Osteocyte (in vitro differentiated cells): ENCODE results near the gene TRIP13. TPM values are rescaled to one million over a fixed set of nuclear protein-coding genes. Genes with fewer than 3 reads are reported as not detected.

Source experiments
- DNase-seq: peaks from one replicate; pipeline ENCODE4 v3.0.0; 2021; ENCODE audit warnings: mixed read lengths; ENCODE audit not compliant: unreplicated experiment; ENCODE audit errors: extremely low spot score
- H3K27ac Mint-ChIP-seq: one replicate; pipeline ENCODE4 v1.8.0; 2021; ENCODE audit warnings: mild to moderate bottlenecking, mixed read lengths; ENCODE audit not compliant: unreplicated experiment
- H3K27me3 Mint-ChIP-seq: one replicate; pipeline ENCODE4 v1.8.0; 2021; ENCODE audit warnings: mixed read lengths; ENCODE audit not compliant: unreplicated experiment
- H3K36me3 Mint-ChIP-seq: one replicate; pipeline ENCODE4 v1.8.0; 2021; ENCODE audit warnings: mixed read lengths; ENCODE audit not compliant: unreplicated experiment
- H3K4me1 Mint-ChIP-seq: one replicate; pipeline ENCODE4 v1.8.0; 2021; ENCODE audit warnings: mixed read lengths; ENCODE audit not compliant: unreplicated experiment
- H3K4me3 Mint-ChIP-seq: one replicate; pipeline ENCODE4 v1.8.0; 2021; ENCODE audit warnings: mild to moderate bottlenecking, moderate library complexity, mixed read lengths; ENCODE audit not compliant: unreplicated experiment
- H3K9me3 Mint-ChIP-seq: one replicate; pipeline ENCODE4 v1.8.0; 2021; ENCODE audit warnings: mixed read lengths; ENCODE audit not compliant: unreplicated experiment
- total RNA-seq: library from RNA; stranded (reverse); gene quantifications from 2 replicates; pipeline ENCODE4 v1.2.1, GENCODE V29; 2021
- TF ChIP-seq, protein P1 (sequence below): fragments of 200-600 bp; sonication (generic); IDR thresholded peaks from 2 replicates; pipeline ENCODE4 v1.5.0; 2021; ENCODE audit warnings: antibody characterized with exemption, mild to moderate bottlenecking, moderate library complexity

TRIP13 gene
- total RNA-seq, 1 donor from 2014 or later: 6.9 TPM

DNA sequence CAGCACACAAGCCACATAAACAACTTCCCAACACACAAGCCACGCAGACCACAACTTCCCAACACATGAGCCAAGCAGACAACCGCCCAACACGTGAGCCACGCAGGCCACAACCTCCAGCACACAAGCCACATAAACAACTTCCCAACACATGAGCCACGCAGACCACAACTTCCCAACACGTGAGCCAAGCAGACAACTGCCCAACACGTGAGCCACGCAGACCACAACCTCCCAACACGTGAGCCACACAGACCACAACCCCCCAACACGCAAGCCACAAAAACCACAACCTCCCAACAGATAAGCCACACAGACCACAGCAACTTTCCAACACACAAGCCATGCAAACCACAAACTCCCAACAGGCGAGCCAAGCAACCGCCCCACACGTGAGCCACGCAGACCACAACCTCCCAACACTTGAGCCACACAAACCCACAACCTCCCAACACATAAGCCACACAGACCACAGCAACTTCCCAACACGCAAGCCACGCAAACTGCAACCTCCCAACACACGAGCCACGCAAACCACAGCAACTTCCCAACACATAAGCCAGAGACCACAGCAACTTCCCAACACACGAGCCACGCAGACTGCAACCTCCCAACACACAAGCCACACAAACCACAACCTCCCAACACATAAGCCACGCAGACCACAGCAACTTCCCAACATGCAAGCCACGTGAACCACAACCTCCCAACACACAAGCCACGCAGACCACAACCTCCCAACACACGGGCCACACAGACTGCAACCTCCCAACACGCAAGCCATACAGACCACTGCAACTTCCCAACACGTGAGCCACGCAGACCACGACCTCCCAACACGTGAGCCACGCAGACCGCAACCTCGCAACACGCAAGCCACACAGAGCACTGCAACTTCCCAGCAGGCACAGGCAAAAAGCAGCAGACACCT, 10.2 kb upstream of the TRIP13 start:
- no peaks in the 10 kb centered on the region for H3K27me3 Mint-ChIP-seq
- DNase-seq: no peak
- TF ChIP-seq, protein P1, sequence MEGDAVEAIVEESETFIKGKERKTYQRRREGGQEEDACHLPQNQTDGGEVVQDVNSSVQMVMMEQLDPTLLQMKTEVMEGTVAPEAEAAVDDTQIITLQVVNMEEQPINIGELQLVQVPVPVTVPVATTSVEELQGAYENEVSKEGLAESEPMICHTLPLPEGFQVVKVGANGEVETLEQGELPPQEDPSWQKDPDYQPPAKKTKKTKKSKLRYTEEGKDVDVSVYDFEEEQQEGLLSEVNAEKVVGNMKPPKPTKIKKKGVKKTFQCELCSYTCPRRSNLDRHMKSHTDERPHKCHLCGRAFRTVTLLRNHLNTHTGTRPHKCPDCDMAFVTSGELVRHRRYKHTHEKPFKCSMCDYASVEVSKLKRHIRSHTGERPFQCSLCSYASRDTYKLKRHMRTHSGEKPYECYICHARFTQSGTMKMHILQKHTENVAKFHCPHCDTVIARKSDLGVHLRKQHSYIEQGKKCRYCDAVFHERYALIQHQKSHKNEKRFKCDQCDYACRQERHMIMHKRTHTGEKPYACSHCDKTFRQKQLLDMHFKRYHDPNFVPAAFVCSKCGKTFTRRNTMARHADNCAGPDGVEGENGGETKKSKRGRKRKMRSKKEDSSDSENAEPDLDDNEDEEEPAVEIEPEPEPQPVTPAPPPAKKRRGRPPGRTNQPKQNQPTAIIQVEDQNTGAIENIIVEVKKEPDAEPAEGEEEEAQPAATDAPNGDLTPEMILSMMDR: no peak
- H3K4me3 Mint-ChIP-seq: no peak overlapping the region
- no peaks in the 10 kb centered on the region for H3K9me3 Mint-ChIP-seq
- H3K36me3 Mint-ChIP-seq: peaks cover 56% of the 10 kb centered on the region
- H3K27ac Mint-ChIP-seq: no peak overlapping the region
- H3K4me1 Mint-ChIP-seq: no peaks in the 10 kb centered on the region

DNA sequence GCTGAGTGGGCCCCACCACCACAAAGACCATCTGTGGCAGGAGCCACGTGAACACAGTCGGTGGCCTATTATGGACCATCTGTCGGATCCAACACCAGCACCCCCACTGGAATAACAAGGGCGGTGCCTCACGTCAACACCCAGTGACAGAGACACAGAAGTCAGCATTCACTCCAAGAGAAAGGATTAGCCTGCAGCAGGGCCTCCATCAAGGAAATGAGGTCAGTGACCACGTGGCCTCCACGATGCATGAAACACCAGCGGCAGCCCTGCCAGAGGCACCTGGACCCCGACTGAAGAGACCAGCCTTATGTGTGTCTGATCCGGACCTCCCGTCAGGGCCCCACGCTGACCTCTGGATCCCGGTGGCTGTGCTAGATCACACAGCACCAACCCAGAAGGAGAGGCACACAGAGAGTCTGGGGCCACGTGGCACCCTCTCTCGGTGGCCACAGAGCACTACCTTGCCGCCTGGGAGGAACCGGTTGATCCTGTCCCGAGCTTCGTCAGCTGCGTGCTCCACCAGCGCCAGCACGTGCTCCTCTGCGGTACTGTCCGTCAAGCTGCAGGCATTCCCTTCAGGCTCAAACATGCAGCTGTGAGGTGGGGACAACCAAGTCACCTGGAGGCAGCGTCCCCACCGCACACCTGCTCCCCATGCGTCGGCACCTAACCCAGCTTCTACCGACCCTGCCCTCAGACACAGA, 9.1 kb upstream of the TRIP13 start:
- no peak overlapping the region for H3K27ac Mint-ChIP-seq
- TF ChIP-seq, protein P1: no peak
- H3K9me3 Mint-ChIP-seq: no peaks in the 10 kb centered on the region
- H3K4me1 Mint-ChIP-seq: peaks cover 7% of the 10 kb centered on the region
- H3K4me3 Mint-ChIP-seq: no peak overlapping the region
- H3K36me3 Mint-ChIP-seq: peaks cover 57% of the 10 kb centered on the region
- H3K27me3 Mint-ChIP-seq: no peaks in the 10 kb centered on the region
- DNase-seq: no peak

DNA sequence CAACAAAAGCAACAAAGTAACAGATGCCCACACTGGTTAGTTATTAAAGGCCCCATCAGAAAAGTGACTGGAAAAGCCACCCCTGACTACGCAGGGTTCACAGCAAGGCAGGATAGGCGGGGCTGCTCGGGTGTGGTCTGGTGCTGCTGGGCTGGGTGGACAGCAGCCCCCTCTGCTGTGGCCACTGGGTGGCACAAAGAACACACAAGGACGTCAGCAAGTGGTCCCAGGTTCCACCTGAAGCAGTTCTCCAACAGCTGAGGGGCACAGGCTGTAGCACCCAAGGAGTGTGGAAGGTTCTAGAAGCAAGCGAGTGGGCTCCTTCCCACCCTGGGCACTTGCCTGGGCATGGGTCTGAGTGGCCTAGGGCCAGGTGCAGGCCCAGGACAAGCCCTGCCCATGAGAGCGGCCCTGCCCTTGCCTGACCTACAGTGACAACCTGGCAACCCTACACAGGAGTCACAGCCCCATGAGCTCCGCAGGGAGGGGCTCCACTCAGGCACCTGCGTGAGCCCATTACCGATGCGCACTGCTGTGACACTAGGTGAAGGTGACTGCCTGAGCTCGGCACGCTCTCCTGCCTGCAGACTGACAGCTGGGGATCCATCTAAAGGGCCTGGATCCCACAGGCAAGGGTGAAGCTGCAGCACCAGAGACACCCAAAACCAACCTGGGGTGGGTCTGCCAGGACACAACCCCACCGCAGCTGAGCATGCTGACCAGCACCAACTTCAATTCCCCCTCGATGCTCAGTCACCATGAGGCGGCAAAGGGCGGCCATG, 8.1 kb upstream of the TRIP13 start:
- Mint-ChIP-seq H3K36me3 (peaks cover 63% of the 10 kb centered on the region), H3K9me3 (no peaks in the 10 kb centered on the region), H3K27me3 (no peaks in the 10 kb centered on the region), H3K4me3 (no peak overlapping the region), H3K27ac (no peak overlapping the region), H3K4me1 (peaks cover 11% of the 10 kb centered on the region)
- no peak for DNase-seq
- TF ChIP-seq, protein P1: no peak

DNA sequence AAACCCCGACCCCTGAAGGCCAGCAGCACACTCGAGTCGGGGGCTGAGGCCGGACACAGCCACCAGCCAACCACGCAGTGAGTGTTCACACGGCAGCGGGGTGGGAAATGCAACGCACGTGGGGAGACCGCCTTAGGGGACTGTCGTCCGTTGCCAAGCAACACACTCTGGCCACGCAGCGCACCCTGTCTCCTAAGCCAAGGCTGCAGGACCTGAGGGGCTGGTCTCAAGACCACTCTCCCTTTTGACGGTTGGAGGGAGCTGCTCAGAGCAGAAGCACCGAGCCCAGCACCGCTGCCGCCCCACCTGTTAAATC, 7.6 kb upstream of the TRIP13 start:
- TF ChIP-seq, protein P1: no peak
- Mint-ChIP-seq H3K9me3 (no peaks in the 10 kb centered on the region), H3K4me1 (peaks cover 11% of the 10 kb centered on the region), H3K27ac (no peak overlapping the region), H3K4me3 (no peak overlapping the region), H3K36me3 (peaks cover 63% of the 10 kb centered on the region), H3K27me3 (no peaks in the 10 kb centered on the region)
- DNase-seq: no peak
